H1 (cell line): ENCODE data around the gene METTL22. TPM values are rescaled to one million over a fixed set of nuclear protein-coding genes. Genes with fewer than 3 reads are reported as not detected.

ENCODE experiments used
- CTCF ChIA-PET: fragments of 300-600 bp; sonication (Branson Sonifier 250); formaldehyde crosslinking; loops from one replicate; lab custom pipeline; 2021; ENCODE audit not compliant: partially characterized antibody; lab: Charles Lee
- POLR2A ChIA-PET: fragments of 300-600 bp; sonication (Branson Sonifier 250); formaldehyde crosslinking; loops from one replicate; lab custom pipeline; 2021; ENCODE audit warnings: inconsistent platforms; ENCODE audit not compliant: partially characterized antibody; lab: Charles Lee
- DNase-seq, 2 experiments: peaks; one replicate each; pipeline versions ENCODE4 v3.0.0 to v3.0.0-alpha.2; 2010 to 2022; ENCODE audit warnings: low spot score in 2 of 2, low read depth in 1 of 2, mixed read lengths in 1 of 2
- FAIRE-seq: peaks from 2 replicates; lab custom pipeline; 2011; peaks lifted over from hg19 to GRCh38; lab: Jason Lieb, UNC
- H2AFZ ChIP-seq: 2 replicates; pipeline ENCODE4 v1.8.1; 2012; ENCODE audit warnings: low read length, inconsistent platforms
- H2AK5ac ChIP-seq: 2 replicates; pipeline ENCODE4 v1.6.1; 2013; ENCODE audit warnings: low read depth, low read length
- H2BK120ac ChIP-seq: replicated peaks from 2 replicates; pipeline ENCODE3; 2013; ENCODE audit warnings: low read depth, low read length, inconsistent platforms
- H2BK12ac ChIP-seq: 2 replicates; pipeline ENCODE4 v1.6.1; 2013; ENCODE audit warnings: low read depth, low read length
- H2BK15ac ChIP-seq: 2 replicates; pipeline ENCODE4 v1.6.1; 2013; ENCODE audit warnings: low read length
- H2BK20ac ChIP-seq: 2 replicates; pipeline ENCODE4 v1.6.1; 2013; ENCODE audit warnings: low read length
- H2BK5ac ChIP-seq: 2 replicates; pipeline ENCODE4 v1.6.1; 2013; ENCODE audit warnings: low read depth, low read length
- H3K14ac ChIP-seq: 2 replicates; pipeline ENCODE4 v1.6.1; 2013; ENCODE audit warnings: inconsistent platforms; ENCODE audit not compliant: insufficient read length
- H3K18ac ChIP-seq: 2 replicates; pipeline ENCODE4 v1.6.1; 2013; ENCODE audit warnings: low read length; ENCODE audit errors: extremely low read depth
- H3K23ac ChIP-seq: 2 replicates; pipeline ENCODE4 v1.6.1; 2013; ENCODE audit warnings: inconsistent platforms; ENCODE audit not compliant: insufficient read length
- H3K23me2 ChIP-seq: 2 replicates; pipeline ENCODE4 v1.6.1; 2013; ENCODE audit warnings: low read depth, low read length
- H3K27ac ChIP-seq: 2 replicates; pipeline ENCODE4 v1.6.1; 2011; ENCODE audit warnings: low read depth, low read length, inconsistent platforms
- H3K27me3 ChIP-seq, 4 experiments: replicated peaks in 1 of 4; 1 replicate in 1 of 4; 2 replicates in 3 of 4; pipeline versions ENCODE4 v1.6.1 to v1.8.1; 2011 to 2013; ENCODE audit warnings: low read length in 3 of 4, mild to moderate bottlenecking in 3 of 4, inconsistent platforms in 2 of 4, mixed read lengths in 2 of 4, moderate library complexity in 1 of 4; ENCODE audit not compliant: control insufficient read depth in 3 of 4, insufficient read depth in 3 of 4; ENCODE audit errors: extremely low read depth in 1 of 4
- H3K36me3 ChIP-seq, 4 experiments: 2 replicates each; pipeline versions ENCODE4 v1.6.1 to v1.8.1; 2011 to 2013; ENCODE audit warnings: mild to moderate bottlenecking in 4 of 4, low read length in 3 of 4, moderate library complexity in 2 of 4, control low read depth in 1 of 4, inconsistent platforms in 1 of 4; ENCODE audit not compliant: insufficient read depth in 4 of 4, control insufficient read depth in 2 of 4
- H3K4ac ChIP-seq: replicated peaks from 2 replicates; pipeline ENCODE3; 2013; ENCODE audit warnings: low read length, low read depth, mixed read lengths, inconsistent platforms; ENCODE audit not compliant: insufficient read length
- H3K4me1 ChIP-seq, 4 experiments: replicated peaks in 1 of 4; 1 replicate in 1 of 4; 2 replicates in 3 of 4; pipeline versions ENCODE4 v1.6.1 to v1.8.1; 2011 to 2013; ENCODE audit warnings: low read length in 3 of 4, inconsistent platforms in 2 of 4, mixed read lengths in 1 of 4; ENCODE audit not compliant: insufficient read depth in 4 of 4, control insufficient read depth in 3 of 4
- H3K4me2 ChIP-seq, 2 experiments: 2 replicates each; pipeline versions ENCODE4 v1.6.1 to v1.8.1; 2011 to 2013; ENCODE audit warnings: low read depth in 2 of 2, low read length in 2 of 2, control low read depth in 1 of 2, inconsistent platforms in 1 of 2, mild to moderate bottlenecking in 1 of 2; ENCODE audit not compliant: insufficient read depth in 1 of 2
- H3K4me3 ChIP-seq, 4 experiments: fragments of 200-600, 300-600 bp in 1 of 4; sonication (generic), shearing (Covaris generic), sonication (Bioruptor Twin) in 1 of 4; 2 replicates each; pipeline versions ENCODE4 v1.5.1 to v1.8.1; 2011 to 2016; ENCODE audit warnings: low read length in 4 of 4, low read depth in 3 of 4, control low read depth in 2 of 4, inconsistent platforms in 2 of 4, mild to moderate bottlenecking in 2 of 4, mixed read lengths in 1 of 4, moderate library complexity in 1 of 4; ENCODE audit not compliant: insufficient read depth in 2 of 4; ENCODE audit errors: extremely low read depth in 1 of 4
- H3K56ac ChIP-seq: replicated peaks from 2 replicates; pipeline ENCODE3; 2013; ENCODE audit warnings: low read depth, mild to moderate bottlenecking, mixed read lengths, low read length, inconsistent platforms; ENCODE audit not compliant: insufficient read length
- H3K79me1 ChIP-seq: 2 replicates; pipeline ENCODE4 v1.6.1; 2013; ENCODE audit warnings: low read depth, low read length, control low read depth
- H3K79me2 ChIP-seq, 2 experiments: 2 replicates each; pipeline versions ENCODE4 v1.6.1 to v1.8.1; 2012 to 2013; ENCODE audit warnings: low read length in 2 of 2, mild to moderate bottlenecking in 2 of 2, inconsistent platforms in 1 of 2; ENCODE audit not compliant: insufficient read depth in 2 of 2, control insufficient read depth in 1 of 2
- H3K9ac ChIP-seq, 4 experiments: replicated peaks in 1 of 4; 1 replicate in 1 of 4; 2 replicates in 3 of 4; pipeline versions ENCODE4 v1.6.1 to v1.8.1; 2011 to 2013; ENCODE audit warnings: low read depth in 3 of 4, low read length in 3 of 4, control low read depth in 2 of 4, mild to moderate bottlenecking in 2 of 4, moderate library complexity in 2 of 4, inconsistent platforms in 1 of 4; ENCODE audit errors: extremely low read depth in 1 of 4
- H3K9me3 ChIP-seq, 2 experiments: 2 replicates each; pipeline versions ENCODE4 v1.6.1 to v1.8.1; 2012 to 2013; ENCODE audit warnings: mild to moderate bottlenecking in 2 of 2, moderate library complexity in 2 of 2, control low read depth in 1 of 2, inconsistent platforms in 1 of 2, low read depth in 1 of 2, low read length in 1 of 2, mixed read lengths in 1 of 2; ENCODE audit not compliant: insufficient read depth in 2 of 2
- H4K20me1 ChIP-seq, 2 experiments: replicated peaks in 1 of 2; 2 replicates each; pipeline versions ENCODE3 to v1.8.1; 2011 to 2013; ENCODE audit warnings: inconsistent platforms in 2 of 2, low read length in 2 of 2, mild to moderate bottlenecking in 1 of 2; ENCODE audit not compliant: insufficient read depth in 2 of 2, control insufficient read depth in 1 of 2
- H4K5ac ChIP-seq: 2 replicates; pipeline ENCODE4 v1.6.1; 2013; ENCODE audit warnings: low read length, low read depth, mixed read lengths, inconsistent platforms; ENCODE audit not compliant: insufficient read length
- H4K8ac ChIP-seq: 2 replicates; pipeline ENCODE4 v1.8.0; 2013; ENCODE audit warnings: mild to moderate bottlenecking, moderate library complexity, low read length, inconsistent platforms; ENCODE audit not compliant: insufficient read depth; ENCODE audit errors: extremely low read depth
- H4K91ac ChIP-seq: replicated peaks from 2 replicates; pipeline ENCODE3; 2013; ENCODE audit warnings: low read length, mixed read lengths, inconsistent platforms; ENCODE audit not compliant: insufficient read length
- POLR2AphosphoS5 ChIP-seq: IDR thresholded peaks from 2 replicates; pipeline ENCODE4 v1.6.1; 2011; ENCODE audit warnings: low read depth, low read length
- WGBS, 2 experiments: shearing (Covaris generic) in 1 of 2; methylation state at CpG; one replicate each; pipeline versions ENCODE4 v1.1.6 to v1.1.7; 2013 to 2015; ENCODE audit warnings: low lambda C conversion rate in 2 of 2, mixed read lengths in 2 of 2, inconsistent platforms in 1 of 2, low coverage in 1 of 2, missing lambda C conversion rate in 1 of 2; ENCODE audit not compliant: insufficient replicate concordance in 2 of 2, insufficient coverage in 1 of 2, insufficient read length in 1 of 2; ENCODE audit errors: extremely low coverage in 1 of 2, missing lambda C conversion rate in 1 of 2; 5-methylcytosine and 5-hydroxymethylcytosine counted together
- polyA plus RNA-seq, 7 experiments: library from polyadenylated mRNA; depleted of rRNA in 3 of 7; stranded (reverse) in 5 of 7; unstranded in 2 of 7; fragments of >200 nt in 5 of 7; fragments of 200-250 nt in 2 of 7; gene quantifications; 1 replicate in 5 of 7; 2 replicates in 1 of 7; 4 replicates in 1 of 7; pipeline versions ENCODE4 v1.2.1 to v1.2.3, GENCODE V29; 2011 to 2013; ENCODE audit warnings: missing spikeins in 2 of 7, mixed read lengths in 2 of 7
- total RNA-seq: library from RNA; stranded (reverse); fragmentation: NEBNext Ultra II Directional; extraction: Animal tissue kit (Norgen Biotek cat#: 25700); gene quantifications from 2 replicates; pipeline ENCODE4 v1.2.1, GENCODE V29; 2021

Gene METTL22
- total and polyA plus RNA-seq, 2 of the 8 experiments (the other 6 are each of a cell fraction or from before 2014, with no cell fraction given), result 56.7 to 85.2 TPM

DNA sequence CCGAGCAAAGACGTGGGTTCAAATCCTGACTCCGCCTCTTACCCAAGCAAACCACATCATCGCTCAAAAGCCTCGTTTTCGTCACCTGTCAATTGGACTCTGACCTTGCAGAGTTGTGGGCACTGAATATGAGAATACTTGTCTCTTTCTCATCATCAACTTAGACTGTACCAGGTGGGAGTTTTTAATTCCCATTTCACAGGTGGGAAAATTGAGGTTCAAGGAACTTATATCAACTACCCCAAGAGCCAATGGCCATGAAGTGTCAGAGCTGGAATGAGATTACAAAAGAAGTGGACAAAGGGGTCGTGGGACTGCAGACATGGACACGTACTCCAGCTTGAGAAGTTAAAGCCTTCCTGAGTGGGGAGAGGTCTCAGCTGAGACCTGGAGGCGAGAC lies 41.9 kb upstream of the METTL22 start:
- Histone ChIP-seq H3K4me1 (peaks cover 0 to 3% (median 0%) of the 10 kb centered on the region in 4 experiments; a peak in 2 of 7 replicates), H4K8ac (no peak overlapping the region), H3K14ac (no peak overlapping the region), H3K36me3 (no peaks in the 10 kb centered on the region; a peak in 1 of 8 replicates), H2BK5ac (no peak overlapping the region), H3K79me2 (no peaks in the 10 kb centered on the region), H2BK20ac (no peak overlapping the region), H3K27ac (no peak overlapping the region), H2BK12ac (no peak overlapping the region), H2BK15ac (no peak overlapping the region), H3K23me2 (no peaks in the 10 kb centered on the region), H4K20me1 (no peaks in the 10 kb centered on the region), H3K4me3 (no peak overlapping the region), H4K91ac (no peak overlapping the region), H3K9me3 (no peaks in the 10 kb centered on the region), H3K4ac (no peak overlapping the region), H3K18ac (no peak overlapping the region), H4K5ac (no peak overlapping the region), H3K79me1 (no peaks in the 10 kb centered on the region), H2AK5ac (no peak overlapping the region), H3K9ac (no peak overlapping the region), H3K23ac (no peak overlapping the region), H2BK120ac (no peak overlapping the region), H3K27me3 (no peaks in the 10 kb centered on the region), H3K4me2 (no peak overlapping the region), H2AFZ (no peak overlapping the region), H3K56ac (no peak overlapping the region)
- TF ChIP-seq POLR2AphosphoS5, result no peak
- FAIRE-seq (no peak), DNase-seq (no peak)
- ChIA-PET POLR2A (interaction anchor here (0.8 to 1.5 kb wide), 4 partner anchors 9 to 56 kb away, joined by 3 to 4 read pairs (median 3); partner anchors contain the start of gene METTL22), CTCF (interaction anchor here (1.0 to 12.4 kb wide), 10 partner anchors 9 to 212 kb away, joined by 3 to 162 read pairs (median 4); no protein-coding TSS in a partner anchor)
- 85% methylated on average over 9 of the region's 9 CpGs; no CpG with 5 or more reads in 1 of the 2 experiments for WGBS, 2 experiments
